ENCODE data around the gene NEU3.
"Not testable (repeated sequence)": the region's sequence is repeated elsewhere in the genome, so short reads cannot be mapped to it uniquely, and the experiment has no call there.

NEU3 gene
- total RNA-seq, result 19.3 to 26.2 reads per million in 2 donors

- peak; percentile 67 to 93 (median 76) for DNase-seq
Observed at GRCh38 chr11:74988541-74989259, at the start of gene NEU3. Gene NEU3 (plus strand): TSS chr11:74988933. CDS start chr11:74989061, 128 bp downstream.

DNA sequence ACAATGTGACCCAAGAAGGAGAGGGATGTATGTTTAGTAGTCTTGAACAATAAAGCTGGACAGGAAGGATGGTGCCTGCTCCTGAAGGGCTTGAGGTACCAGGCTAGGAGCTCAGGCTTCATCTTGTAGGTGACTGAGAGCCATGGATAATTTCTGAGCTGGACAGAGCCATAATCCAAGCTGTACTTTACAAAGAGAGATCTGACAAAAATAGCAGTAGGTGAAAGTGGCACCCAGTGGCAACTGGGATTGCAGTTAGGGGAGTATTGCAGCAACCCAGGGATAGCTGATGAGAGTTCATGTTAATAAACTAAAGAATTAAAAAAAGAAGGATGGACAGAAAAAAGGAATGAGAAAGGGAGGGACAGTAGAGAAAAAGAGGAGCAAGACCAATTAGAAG lies 47.2 kb upstream of the NEU3 start:
- DNase-seq, result no peak

GRCh38 chr11:74942073-74942759 lies 46.5 kb upstream of the NEU3 start:
- no peak for DNase-seq

DNA sequence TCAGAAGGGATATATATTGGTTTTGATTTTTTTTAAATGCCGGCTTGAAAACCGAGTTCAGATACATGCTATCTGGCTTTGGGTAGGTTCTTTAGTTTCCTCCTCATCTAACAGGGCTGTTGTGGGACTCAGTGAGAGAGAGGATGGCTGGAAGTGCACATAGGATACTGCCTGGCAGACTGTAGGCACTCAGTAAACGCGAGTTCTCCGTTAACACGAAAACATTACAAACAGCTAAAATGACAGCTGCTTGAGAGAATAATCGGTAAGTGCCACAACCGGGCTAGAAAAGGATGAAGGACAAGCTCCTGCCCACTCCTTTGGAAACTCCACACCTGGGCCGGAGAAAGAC lies 40.2 kb upstream of the NEU3 start:
- DNase-seq, result no peak

DNA sequence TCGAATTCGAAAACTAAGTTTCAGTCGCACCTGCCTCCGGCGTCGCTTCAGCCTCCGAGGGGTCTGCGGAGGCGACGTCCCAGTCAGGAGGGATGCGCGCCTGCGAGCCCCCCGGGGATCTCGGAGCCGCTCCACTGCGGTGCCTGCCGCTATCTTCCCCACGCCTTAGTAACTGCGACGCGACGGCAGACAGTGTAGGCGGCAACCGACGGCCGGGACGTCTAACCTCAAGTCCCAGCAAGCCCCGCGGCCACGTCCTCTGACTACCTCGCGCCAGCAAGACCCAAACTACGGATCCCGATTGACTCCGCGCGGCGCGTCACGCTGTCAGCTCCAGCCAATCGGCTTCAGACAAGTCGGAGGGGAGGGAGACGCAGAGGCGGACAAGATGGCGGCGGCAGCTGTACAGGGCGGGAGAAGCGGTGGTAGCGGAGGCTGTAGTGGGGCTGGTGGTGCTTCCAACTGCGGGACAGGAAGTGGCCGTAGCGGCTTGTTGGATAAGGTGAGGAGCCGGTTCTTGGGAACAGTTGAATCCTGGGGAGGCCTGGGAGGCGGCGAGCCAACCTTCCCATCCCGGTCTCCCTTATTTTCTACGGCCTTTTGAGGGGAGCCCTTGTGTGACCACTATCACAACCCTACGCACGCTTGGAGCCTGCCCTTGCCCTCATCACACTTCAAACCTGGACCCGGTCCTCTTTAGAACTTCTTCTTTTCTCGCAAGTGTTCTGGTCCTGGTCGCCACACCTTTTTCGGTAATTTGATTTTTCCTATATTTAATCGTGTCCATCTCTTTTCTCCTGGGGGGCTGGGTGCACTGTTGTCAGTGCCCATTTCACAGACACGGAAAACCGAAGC lies 39.6 kb upstream of the NEU3 start, which contains the start of the genes SPCS2 and XRRA1:
SPCS2 (plus strand) TSS at position 369 of the 855 bp plus-strand sequence; CDS start at position 389, 20 bp downstream.
XRRA1 (minus strand) TSS at position 194 of the 855 bp plus-strand sequence. CDS start 8,213 bp downstream, outside the sequence.
- peak; percentile 93 to 99 (median 98) for DNase-seq

- DNase-seq, result no peak
Observed at GRCh38 chr11:74949753-74950137, 39.0 kb upstream of the NEU3 start.

- DNase-seq, result no peak
Observed at GRCh38 chr11:74950374-74950969, 38.3 kb upstream of the NEU3 start.

DNA sequence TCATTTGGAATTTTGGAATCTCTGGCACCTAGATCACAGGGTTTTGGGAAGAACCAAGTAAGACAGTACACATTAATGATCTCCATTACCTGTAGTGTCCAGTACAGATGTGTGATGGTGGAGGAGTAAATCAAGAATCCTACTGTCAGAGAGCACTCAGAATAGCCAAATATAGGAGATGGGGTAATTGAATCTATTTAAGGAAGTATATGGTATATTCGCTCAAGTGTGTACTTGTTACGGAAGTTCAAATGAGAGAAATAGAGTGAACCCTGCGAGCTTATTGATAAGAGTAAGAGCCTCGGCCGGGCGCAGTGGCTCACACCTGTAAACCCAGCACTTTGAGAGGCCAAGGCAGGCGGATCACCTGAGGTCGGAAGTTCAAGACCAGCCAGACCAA lies 37.5 kb upstream of the NEU3 start:
- no peak for DNase-seq

- no peak for DNase-seq
Observed at GRCh38 chr11:74952752-74953151, 36.0 kb upstream of the NEU3 start.

DNA sequence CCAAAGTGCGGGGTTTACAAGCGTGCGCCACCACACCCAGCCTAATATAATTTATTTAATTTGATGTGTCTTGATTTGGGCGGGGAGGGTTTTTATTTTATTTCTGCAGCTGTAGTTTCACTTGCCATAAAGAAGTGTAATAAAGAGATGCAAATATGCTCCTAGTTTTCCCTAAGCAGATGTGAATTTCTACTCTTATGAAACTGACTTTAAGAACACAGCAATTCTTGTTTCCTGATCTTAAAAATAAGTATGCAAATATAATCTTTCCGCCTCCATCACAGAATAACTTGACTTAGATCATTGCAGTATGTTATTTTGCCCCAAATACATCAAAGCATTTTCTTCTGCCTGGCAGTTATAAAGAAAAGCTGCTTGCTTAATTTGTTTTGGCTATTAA lies 35.3 kb upstream of the NEU3 start:
- DNase-seq, result no peak

- no peak for DNase-seq
Observed at GRCh38 chr11:74954199-74954598, 34.5 kb upstream of the NEU3 start.

- no peak for DNase-seq
Observed at GRCh38 chr11:74956397-74957015, 32.2 kb upstream of the NEU3 start.

- no peak for DNase-seq
Observed at GRCh38 chr11:74957937-74958629, 30.6 kb upstream of the NEU3 start.

GRCh38 chr11:74960128-74960527 lies 28.6 kb upstream of the NEU3 start:
- not testable (repeated sequence) for DNase-seq

DNA sequence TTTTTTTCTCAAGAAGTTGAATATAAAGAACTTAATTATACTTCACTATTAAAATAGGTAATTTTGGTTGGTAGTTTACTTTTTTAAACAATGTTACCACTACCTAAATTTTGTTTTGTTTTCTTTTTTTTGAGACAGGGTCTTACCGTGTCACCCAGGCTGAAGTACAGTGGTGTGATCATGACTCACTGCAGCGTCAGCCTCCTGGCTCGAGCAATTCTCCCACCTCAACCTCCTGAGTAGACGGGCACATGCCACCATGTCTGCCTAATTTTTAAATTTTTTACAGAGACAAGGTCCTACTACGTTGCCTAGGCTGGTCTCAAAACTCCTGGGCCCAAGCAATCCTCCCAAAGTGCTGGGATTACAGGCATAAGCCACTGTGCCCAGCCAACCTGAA lies 22.1 kb upstream of the NEU3 start:
- DNase-seq, result no peak

GRCh38 chr11:74970852-74971395 lies 17.8 kb upstream of the NEU3 start:
- DNase-seq, result no peak

- no peak for DNase-seq
Observed at GRCh38 chr11:74971424-74971823, 17.3 kb upstream of the NEU3 start.

GRCh38 chr11:74978041-74978440 lies 10.7 kb upstream of the NEU3 start:
- no peak for DNase-seq

- no peak for DNase-seq
Observed at GRCh38 chr11:74980634-74981033, 8.1 kb upstream of the NEU3 start.

- DNase-seq, result no peak
Observed at GRCh38 chr11:74981888-74982287, 6.8 kb upstream of the NEU3 start.

DNA sequence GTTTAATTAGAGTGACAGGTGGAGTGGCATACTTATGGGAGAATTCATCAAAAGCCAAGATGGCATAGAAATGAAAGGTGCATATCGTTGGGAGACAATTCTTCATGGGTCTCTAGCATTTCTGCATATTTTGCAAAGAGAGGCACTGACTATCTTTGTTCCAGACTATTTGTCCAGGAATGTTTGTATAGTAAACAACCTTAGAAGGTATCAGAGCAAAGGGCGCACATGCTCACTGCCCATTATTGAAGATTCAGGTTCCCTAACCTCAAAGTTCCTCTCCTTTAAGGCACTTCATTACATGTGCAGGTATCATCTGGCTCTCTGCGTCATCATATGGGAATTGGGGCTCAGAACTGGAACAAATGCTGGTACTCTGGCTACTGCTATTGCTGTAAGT lies 4.7 kb upstream of the NEU3 start:
- DNase-seq, result no peak

All from T-helper 2 cell (primary cell).